Body of pancreas (tissue), 4 donors: ENCODE measurements around the gene COL6A3.

Experiments used
- POLR2A ChIP-seq, 3 donors: fragments of 450-650 bp; IDR thresholded peaks; one replicate each; pipeline ENCODE4 v1.6.1; 2016; ENCODE audit warnings: antibody characterized with exemption in 3 of 3, mild to moderate bottlenecking in 2 of 3
- TF ChIP-seq, protein P1 (sequence below), 7 experiments: fragments of 450-650 bp in 4 of 7; fragments of 200-600 bp in 3 of 7; sonication (generic) in 3 of 7; IDR thresholded peaks; one replicate each; pipeline ENCODE4 v1.5.1; 2016 to 2019; ENCODE audit warnings: antibody characterized with exemption in 7 of 7

DNA sequence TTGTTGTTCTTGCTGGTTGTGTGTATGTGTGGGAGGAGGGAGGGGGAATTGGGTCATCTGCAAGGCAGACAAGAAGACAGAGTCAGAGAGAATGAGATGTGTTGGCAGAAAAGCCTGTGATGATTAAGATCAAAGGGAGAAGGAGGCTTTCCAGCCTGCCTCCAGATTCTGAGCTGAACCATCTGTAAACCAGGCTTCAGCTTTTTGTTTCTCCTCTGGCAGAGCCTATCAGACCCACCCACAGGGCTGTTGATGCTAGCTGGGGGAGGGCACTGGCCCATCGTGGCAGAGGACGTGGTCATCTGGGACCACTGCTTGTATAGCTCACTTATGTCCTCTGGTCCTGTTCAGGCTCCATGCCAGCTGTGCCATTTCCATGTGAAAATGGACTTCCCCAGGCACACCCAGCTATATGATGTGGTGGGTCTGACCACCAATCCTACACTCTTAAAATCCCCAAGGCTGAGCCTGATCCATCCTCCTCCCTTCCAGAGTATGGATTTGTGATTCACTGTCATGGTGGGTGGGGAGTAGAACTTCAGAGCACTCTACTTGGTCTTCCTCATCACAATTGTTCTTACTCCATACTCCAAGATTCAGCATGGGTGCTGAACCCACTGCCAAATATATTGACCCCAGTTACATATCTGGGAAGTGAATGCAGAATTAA, 27.8 kb upstream of the COL6A3 start:
- TF ChIP-seq, protein P1, sequence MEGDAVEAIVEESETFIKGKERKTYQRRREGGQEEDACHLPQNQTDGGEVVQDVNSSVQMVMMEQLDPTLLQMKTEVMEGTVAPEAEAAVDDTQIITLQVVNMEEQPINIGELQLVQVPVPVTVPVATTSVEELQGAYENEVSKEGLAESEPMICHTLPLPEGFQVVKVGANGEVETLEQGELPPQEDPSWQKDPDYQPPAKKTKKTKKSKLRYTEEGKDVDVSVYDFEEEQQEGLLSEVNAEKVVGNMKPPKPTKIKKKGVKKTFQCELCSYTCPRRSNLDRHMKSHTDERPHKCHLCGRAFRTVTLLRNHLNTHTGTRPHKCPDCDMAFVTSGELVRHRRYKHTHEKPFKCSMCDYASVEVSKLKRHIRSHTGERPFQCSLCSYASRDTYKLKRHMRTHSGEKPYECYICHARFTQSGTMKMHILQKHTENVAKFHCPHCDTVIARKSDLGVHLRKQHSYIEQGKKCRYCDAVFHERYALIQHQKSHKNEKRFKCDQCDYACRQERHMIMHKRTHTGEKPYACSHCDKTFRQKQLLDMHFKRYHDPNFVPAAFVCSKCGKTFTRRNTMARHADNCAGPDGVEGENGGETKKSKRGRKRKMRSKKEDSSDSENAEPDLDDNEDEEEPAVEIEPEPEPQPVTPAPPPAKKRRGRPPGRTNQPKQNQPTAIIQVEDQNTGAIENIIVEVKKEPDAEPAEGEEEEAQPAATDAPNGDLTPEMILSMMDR (IDR thresholded peaks at IDR 0.05): no peak
- no peak for TF ChIP-seq POLR2A (IDR thresholded peaks at IDR 0.05)
